GM19468 (cell line): ENCODE measurements around the gene ARSJ.
A peak's percentile ranks its signal among the peaks of the same experiment; 100 is the strongest.
"Not testable (repeated sequence)": the region's sequence is repeated elsewhere in the genome, so short reads cannot be mapped to it uniquely, and the experiment has no call there.

Source experiments
- ATAC-seq: cut with Tn5 transposase; IDR thresholded peaks from one replicate; pipeline ENCODE4 v1.9.1; 2021; ENCODE audit warnings: mild to moderate bottlenecking, moderate library complexity, moderate number of reproducible peaks; ENCODE audit not compliant: unreplicated experiment; ENCODE audit errors: extremely low read depth

ARSJ gene

DNA sequence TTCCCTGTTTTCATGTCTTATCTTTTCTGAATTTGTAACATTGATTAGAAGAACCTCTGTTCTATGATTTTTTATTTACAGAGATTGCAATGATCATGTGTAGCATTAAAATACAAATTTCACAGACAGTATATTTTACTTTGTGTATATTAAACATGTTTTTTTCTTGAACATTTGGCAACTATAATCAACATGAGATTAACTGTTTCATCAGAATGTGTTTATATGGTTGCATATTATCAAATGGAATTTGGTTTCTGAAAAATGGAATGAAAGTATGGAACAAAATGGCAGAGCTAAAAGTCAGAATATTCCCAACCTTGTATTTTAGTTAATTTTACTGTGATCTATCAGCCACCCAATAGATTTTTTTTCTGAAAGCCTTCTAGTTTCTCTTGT is 19.9 kb downstream of the ARSJ start:
- ATAC-seq: no peak

GRCh38 chr4:113958766-113959538 is 20.5 kb downstream of the ARSJ start:
- no peak for ATAC-seq

- ATAC-seq: no peak
Observed at GRCh38 chr4:113957956-113958355, 21.5 kb downstream of the ARSJ start.

GRCh38 chr4:113955948-113956347 is 23.5 kb downstream of the ARSJ start:
- no peak for ATAC-seq

DNA sequence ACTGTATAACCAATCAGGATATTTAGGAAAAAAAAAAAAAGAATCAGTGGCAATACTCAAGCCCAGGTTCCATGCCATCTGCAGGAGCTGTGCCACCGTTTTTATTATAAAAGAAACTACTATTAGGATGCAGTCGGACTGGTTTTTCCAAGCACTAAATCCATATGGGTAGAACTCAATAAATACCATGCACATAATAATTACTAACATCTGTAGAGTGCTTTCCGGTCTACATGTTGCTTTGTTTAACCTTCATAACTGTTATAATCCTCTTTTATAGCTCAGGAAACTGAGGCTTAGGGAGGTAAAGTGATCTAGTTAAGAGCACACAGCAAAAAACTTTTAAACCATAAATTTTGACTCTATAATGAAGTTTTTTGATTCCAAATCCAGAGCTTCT is 24.0 kb downstream of the ARSJ start:
- no peak for ATAC-seq

GRCh38 chr4:113953888-113954287 is 25.6 kb downstream of the ARSJ start:
- ATAC-seq: no peak

DNA sequence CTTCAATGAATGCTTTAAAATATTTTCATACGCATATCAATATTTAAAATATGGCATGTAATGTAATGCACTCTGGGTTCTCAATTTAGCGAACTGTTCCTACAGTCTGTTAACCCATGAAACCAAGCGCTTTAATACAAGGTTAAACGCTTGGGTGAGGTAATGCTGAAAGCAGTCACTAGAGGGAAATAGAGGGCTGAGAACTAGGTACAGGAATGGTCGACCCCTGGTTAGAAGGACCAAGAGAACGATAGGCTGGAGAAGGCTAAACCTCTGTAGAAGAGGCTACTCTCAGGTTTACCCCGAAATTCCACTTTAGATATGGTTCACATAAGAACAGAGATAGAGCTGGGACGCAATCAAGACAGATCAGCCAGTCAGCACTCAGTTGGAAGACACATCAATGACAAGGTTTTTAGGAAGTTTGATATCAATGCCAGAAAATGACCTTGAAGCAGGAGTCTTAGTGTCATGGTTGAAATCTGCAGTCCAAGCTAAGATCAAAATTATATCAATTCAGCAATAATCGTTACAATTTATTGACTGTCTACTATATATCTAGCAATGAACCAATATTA is 26.9 kb downstream of the ARSJ start:
- peak; percentile 88 for ATAC-seq

DNA sequence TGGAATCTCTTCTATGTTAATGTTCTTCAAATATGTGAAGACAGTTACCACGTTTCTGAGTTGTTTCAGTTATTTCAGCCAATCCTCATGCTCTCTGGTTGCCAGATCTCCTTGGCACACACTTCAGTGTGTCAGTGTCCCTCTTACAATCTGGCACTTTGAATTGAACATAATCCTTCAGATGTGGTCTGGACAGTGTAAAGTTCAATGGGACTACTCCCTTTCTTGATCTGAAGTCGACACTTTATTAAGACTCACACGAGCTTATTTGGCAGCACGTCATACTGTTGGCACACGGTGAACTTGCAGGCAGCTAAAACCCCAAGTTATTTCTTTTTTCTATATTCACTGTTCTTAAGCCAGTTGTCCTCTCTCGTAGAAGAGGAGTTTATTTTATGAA is 28.2 kb downstream of the ARSJ start:
- no peak for ATAC-seq

DNA sequence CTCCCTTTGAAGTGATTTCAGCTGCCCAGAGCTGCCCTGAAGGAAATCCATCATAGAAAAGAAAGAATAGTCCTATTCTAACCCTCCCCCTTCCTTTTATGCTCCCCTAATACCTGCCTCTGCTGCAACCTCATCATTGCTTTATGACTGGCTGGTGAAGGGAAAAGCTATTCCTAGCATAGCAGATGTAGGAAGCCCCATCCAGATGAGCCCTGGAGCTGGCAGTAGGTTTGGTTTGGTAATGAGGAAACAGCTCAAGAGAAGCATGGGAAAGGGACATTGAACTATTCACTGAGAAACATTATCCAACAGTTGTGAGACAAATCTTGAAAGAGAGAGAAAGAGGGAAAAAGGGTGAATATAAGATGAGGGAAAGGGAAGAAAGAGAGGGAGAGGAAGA is 29.2 kb downstream of the ARSJ start:
- ATAC-seq: no peak

- ATAC-seq: no peak
Observed at GRCh38 chr4:113947484-113947883, 32.0 kb downstream of the ARSJ start.

GRCh38 chr4:113945906-113946305 is 33.5 kb downstream of the ARSJ start:
- no peak for ATAC-seq

- no peak for ATAC-seq
Observed at GRCh38 chr4:113943863-113944262, 35.6 kb downstream of the ARSJ start.

DNA sequence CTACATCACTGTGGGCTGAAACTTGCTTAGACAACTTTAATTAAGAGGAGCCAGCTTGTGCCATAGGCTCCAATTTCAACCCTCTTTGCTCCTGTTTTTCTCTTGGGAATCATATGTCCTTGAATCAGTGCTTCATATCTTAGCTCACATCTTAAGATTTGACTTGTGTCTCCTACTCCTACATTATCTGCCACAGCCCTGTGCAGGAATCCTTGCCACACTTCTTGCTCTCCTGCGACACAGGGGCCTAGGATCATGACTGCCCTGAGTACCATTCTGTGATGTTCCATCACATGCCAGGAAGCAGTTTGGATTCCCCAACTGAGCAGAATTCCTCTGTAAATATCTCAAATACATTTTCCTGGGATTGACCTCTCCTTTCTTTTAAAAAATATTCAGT is 36.4 kb downstream of the ARSJ start:
- ATAC-seq: no peak

DNA sequence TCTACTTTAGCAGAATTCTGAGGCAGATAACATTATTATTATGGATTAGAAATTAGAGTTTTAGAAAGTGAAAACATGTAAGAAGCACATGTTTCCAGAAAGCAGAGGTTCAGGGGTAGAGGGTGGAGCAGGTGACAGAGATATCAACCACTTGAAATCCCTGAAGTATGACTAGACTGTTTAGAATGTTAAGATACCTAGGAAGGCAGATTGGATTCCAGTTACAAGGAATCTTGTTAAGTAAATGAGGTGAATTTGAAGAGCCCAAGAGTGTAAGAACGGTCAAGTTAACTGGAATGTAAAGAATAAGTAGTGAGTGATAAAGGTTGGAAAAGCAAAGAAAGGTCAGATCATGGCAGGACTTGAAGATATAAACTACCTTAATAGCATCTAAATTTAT is 37.6 kb downstream of the ARSJ start:
- no peak for ATAC-seq

DNA sequence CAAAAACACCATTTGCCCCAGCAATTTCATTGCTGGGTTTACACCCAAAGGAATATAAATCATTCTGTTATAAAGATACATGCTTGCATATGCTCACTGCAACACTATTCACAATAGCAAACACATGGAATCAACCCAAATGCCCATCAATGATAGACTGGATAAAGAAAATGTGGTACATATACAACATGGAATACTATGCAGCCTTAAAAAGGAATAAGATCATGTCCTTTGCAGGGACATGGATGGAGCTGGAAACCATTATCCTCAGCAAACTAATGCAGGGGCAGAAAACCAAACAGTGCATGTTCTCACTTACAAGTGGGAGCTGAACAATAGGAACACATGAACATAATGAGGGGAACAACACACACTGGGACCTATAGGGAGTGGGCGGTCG is 39.3 kb downstream of the ARSJ start:
- not testable (repeated sequence) for ATAC-seq

DNA sequence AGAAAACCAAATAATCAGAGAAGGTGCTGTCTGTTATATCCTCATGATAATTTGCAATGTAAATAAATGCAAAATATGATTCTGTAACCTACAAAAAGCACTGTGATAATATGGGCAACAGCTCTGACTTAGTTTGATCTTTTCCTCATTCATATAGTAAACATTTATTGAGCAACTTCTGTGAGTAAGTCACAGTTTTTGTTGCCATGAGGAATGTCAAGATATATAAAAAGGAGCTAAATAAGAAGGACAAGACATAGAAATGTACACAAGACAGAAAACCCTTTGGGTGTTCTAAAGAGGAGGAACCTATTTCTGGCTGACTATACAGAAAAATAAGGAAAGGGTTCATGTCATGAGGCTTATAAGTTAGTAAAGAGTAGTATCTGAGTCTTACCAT is 44.3 kb downstream of the ARSJ start:
- ATAC-seq: no peak

DNA sequence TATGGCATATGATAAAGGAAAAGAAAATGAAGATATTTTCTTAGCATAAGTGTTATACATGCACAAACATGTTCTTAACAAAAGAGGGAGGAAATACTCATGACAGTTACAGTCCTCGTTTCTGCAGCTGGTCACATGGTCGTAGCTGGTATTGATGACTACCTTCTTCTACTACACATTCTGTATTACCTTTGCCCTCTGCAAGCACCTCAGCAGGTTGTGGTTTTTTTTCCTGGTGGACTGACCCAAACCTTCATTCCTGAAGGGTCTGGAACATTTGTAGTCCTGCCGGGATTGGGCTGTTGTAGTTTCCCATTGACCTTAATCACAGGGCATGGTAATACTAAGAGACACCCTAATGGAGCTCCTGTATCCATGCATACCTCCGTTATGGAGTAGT is 54.7 kb downstream of the ARSJ start:
- ATAC-seq: not testable (repeated sequence)

DNA sequence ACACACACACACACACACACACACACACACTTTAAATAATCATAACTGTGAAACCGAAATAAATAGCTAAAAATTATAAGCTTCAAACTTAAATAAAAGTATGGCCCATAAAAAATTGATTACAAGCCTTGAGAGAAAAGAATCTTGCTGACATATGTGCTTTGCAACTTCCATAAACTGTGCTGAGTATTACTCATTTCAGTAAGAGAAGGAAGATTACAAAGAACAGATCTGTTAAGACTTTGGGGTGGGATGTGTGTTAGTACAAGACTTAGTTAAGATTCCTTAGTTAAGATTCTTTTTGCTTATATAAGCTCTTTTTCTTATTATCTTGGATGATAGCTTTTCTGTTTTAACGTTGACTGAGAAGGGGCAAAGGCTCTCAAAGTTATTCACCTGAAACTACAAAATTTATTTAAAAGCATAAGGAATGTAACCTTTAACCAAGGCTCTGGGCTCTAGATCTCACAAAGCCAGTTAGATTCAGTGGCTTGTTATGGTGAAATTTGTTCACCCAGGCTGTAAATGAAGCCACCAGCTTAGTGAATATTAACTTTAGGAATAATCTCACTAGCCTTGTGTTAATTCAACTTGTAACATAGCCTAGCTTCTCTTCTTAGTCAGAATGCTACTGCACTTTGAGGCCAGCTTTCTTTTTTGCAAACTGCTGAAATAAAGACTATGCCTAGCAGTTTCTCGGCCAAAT is 58.2 kb downstream of the ARSJ start:
- ATAC-seq: no peak

- no peak for ATAC-seq
Observed at GRCh38 chr4:113919611-113920010, 59.8 kb downstream of the ARSJ start.

DNA sequence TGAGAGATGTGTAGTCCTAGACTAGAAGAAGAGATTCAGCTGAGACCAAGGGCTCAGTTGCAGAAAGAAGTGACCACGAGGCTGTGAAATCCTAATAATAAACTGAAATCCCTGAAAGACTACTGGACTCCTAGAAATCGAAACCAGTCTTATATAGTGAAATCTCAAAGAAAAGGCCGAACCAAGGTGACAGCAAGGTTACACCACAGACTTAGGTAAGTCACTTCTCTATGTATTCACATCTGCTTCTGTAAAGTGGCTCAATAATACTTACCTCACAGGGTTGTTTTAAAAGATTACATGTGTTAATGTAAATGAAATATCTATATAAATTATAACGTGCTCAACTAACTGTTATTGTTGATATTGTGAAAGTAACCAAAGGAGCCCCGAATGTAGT is 60.3 kb downstream of the ARSJ start:
- ATAC-seq: no peak

GRCh38 chr4:113908829-113909228 is 70.6 kb downstream of the ARSJ start:
- ATAC-seq: no peak

DNA sequence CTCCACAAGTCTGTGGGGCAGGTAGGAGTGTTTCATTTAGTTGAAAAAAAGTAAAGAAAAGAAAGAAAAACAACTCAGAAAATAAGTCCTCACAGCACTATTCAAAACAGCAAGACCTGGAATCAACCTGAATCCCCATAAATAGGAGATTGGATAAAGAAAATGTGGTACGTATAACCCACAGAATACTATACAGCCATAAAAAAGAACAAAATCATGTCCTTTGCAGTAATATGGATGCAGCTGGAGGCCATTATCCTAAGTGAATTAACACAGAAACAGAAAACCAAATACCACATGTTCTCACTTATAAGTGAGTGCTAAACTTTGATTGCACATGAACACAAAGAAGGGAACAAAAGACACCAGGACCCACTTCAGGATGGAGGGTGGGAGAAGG is 71.9 kb downstream of the ARSJ start:
- ATAC-seq: no peak
